Cardiac fibroblast (primary cell): ENCODE measurements around the gene PSMA5.

Experiments used
- DNase-seq, 2 donors: peaks; one replicate each; pipeline versions ENCODE4 v3.0.0 to v3.0.0-alpha.2; 2010; ENCODE audit warnings: low read depth in 2 of 2
- H3K4me3 ChIP-seq, 2 donors: replicated peaks in 1 of 2; 1 replicate in 1 of 2; 2 replicates in 1 of 2; pipeline ENCODE4 v1.5.1; 2011; ENCODE audit warnings: low read depth in 2 of 2, low read length in 2 of 2, mild to moderate bottlenecking in 2 of 2, moderate library complexity in 1 of 2
- CTCF ChIP-seq: IDR thresholded peaks from one replicate; pipeline ENCODE4 v1.5.1; 2011; ENCODE audit warnings: low read depth, mild to moderate bottlenecking, low read length, inconsistent platforms

PSMA5 gene

GRCh38 chr1:109404838-109405237 is 21.4 kb downstream of the PSMA5 start:
- no peak for DNase-seq
- TF ChIP-seq CTCF, result no peak
- no peak overlapping the region for H3K4me3 ChIP-seq

GRCh38 chr1:109402025-109402424 is 24.2 kb downstream of the PSMA5 start:
- no peak for DNase-seq
- H3K4me3 ChIP-seq, result no peak overlapping the region
- no peak for TF ChIP-seq CTCF

- no peak overlapping the region for H3K4me3 ChIP-seq
These were observed 26.1 kb downstream of the PSMA5 start for GRCh38 chr1:109400035-109400655.

GRCh38 chr1:109399326-109399957 is 26.8 kb downstream of the PSMA5 start:
- peak; percentile 75 to 82 for DNase-seq
- TF ChIP-seq CTCF, result peak; percentile 25
- no peak overlapping the region for H3K4me3 ChIP-seq

More at GRCh38 chr1:109400035-109400655, 26.1 kb downstream of the PSMA5 start:
- DNase-seq, result no peak
- TF ChIP-seq CTCF, result no peak

- H3K4me3 ChIP-seq, result peak overlapping the region; percentile 51 to 60
- DNase-seq, result no peak
- no peak for TF ChIP-seq CTCF
These were observed 27.7 kb downstream of the PSMA5 start for GRCh38 chr1:109398343-109399225.

GRCh38 chr1:109397581-109398342 is 28.5 kb downstream of the PSMA5 start, which contains the start of gene SORT1:
SORT1 (minus strand) TSS chr1:109397918; CDS start chr1:109397892, 26 bp downstream.
- H3K4me3 ChIP-seq, result peak within 1 kb of the TSS; percentile 51 to 60
- TF ChIP-seq CTCF, result no peak
- DNase-seq, result peak; percentile 69 to 84
